Stimulated activated CD8-positive, alpha-beta memory T cell treated with anti-CD3 and anti-CD28 coated beads, Interleukin-4, amount 100 ng/mL, for 4 hours (primary cell): ENCODE results near the gene MORN2.

ENCODE experiments used
- DNase-seq, 2 donors: peaks; one replicate each; pipeline ENCODE4 v3.0.0-alpha.2; 2020; ENCODE audit warnings: low read depth in 2 of 2, low spot score in 1 of 2

MORN2 gene

DNA sequence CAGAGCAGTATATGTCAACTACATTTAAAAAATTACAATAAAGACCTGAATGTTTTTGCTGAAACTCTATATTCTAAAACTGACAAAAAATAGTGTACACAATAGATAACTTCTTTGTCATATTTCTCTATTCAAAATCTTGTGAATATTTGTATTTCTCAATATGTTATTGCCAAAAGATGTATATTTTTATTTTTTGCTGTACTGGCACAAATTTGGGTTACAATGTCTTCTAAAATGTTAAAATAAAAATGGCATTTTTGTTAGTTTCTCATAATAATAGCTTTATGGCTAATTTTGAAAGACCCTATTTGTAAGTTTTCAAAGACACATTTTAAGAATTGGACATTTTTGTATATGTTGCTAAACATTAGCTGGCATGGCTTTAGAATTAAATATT, 13.3 kb downstream of the MORN2 start:
- no peak for DNase-seq

GRCh38 chr2:38889575-38889974, 13.8 kb downstream of the MORN2 start, which contains the start of gene ARHGEF33:
Gene ARHGEF33, plus strand, starts transcription at chr2:38889875. Its CDS starts 29,573 bp downstream, at chr2:38919448.
- no peak for DNase-seq

GRCh38 chr2:38892819-38893218, 17.0 kb downstream of the MORN2 start:
- no peak for DNase-seq

DNA sequence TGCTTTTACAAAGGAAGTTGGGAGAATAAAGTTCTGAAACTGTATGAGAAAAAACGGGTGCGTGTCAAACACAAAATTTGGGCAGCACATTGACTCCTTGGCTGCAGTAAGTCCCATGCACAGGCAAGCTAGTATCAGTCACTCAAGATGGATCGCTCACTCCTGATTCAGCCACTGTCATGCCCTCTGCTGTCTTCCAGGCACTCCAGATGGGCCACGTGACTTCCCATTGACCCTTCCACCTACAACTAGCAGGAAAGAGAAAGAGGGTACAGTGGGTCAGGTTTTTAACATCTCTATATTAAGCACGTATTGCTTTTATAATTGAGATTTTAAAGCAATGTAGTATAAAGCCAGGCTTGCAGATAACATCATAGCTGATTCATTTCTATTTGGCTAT, 22.5 kb downstream of the MORN2 start:
- no peak for DNase-seq

DNA sequence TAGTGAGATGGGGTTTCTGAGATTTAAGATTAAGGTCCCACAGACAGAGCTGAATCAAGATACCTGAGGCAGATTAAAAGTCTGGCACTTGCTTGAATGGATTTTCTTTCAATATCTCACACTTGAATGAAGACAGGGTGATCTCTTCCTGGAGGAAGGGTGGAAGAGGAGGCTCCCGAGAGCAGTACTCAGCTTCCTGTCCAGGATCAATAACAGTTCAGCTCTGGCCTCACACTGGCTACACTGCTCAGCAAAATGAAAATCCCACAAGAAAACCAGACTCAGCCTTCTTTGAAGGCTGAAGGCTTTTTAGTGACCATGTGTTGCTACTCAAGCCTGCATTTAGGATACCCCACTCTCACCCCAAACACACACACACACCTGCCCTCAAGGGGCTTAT, 24.9 kb downstream of the MORN2 start:
- no peak for DNase-seq

DNA sequence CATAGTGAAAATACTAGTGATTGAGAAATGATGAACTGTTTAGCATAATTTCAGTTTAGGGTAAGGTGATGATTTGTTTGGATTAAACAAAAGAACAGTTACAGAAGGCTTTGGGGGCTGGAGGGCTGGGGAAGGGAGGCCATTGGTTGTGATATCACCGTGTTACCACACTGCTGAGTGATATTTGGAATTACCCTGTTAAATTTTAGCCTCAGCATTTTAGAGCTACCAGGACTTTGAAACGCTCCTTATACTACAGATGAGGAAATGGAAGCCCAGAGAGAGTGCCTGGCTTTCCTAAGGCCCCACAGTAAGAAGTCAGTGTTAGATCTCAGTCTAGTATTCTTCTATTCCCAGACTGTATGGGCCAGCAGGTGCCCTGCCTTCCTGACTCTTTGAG, 29.5 kb downstream of the MORN2 start:
- DNase-seq: no peak

- DNase-seq: no peak
Observed at GRCh38 chr2:38907242-38907641, 31.5 kb downstream of the MORN2 start.

GRCh38 chr2:38907743-38908562, 32.2 kb downstream of the MORN2 start:
- no peak for DNase-seq

GRCh38 chr2:38909872-38910271, 34.1 kb downstream of the MORN2 start:
- DNase-seq: no peak

DNA sequence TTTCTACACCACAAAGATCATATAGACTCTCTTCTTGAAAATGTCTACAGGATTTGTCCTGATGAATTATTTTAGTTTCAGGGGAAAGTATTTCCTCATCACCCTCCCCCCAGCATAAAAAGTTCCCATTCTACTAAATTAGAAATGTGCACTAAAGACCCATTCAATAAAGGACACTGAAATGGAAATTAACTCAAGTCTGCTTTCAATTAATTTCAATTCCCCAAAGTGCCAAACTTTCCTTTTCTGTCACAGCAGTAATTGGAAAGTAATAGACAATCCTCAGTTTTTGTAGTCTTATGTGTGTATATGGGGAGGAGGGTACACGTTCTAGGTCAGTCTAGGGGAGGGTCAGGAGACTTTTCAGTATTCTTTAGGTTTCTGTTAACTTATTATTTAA, 35.4 kb downstream of the MORN2 start:
- DNase-seq: no peak

GRCh38 chr2:38912619-38913018, 36.8 kb downstream of the MORN2 start:
- no peak for DNase-seq

DNA sequence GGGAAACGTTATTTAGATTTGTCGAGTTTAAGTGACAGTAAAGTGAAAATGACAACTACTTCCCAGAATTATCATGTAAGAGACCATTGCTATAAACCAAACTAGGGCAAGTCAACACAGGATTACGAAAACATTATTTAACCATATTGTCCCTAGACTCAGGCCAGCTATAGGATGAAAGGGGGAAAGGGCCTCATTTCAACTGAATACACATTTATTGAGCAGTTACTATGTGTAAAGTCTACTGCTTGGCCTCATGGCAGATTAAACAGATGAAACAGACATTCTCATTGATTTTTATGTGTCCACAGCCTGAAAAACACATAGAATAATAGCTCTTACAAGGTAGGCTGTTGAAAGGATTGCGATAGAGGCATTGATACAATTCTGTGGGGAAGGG, 46.6 kb downstream of the MORN2 start:
- DNase-seq: no peak

GRCh38 chr2:38922902-38923301, 47.1 kb downstream of the MORN2 start:
- no peak for DNase-seq

GRCh38 chr2:38925982-38926381, 50.2 kb downstream of the MORN2 start:
- no peak for DNase-seq

GRCh38 chr2:38930600-38930999, 54.8 kb downstream of the MORN2 start:
- DNase-seq: no peak
